A673 (cell line): ENCODE results near the gene FAU. TPM values are rescaled to one million over a fixed set of nuclear protein-coding genes. Genes with fewer than 3 reads are reported as not detected.

Source experiments
- BruUV-seq: library from RNA; stranded (reverse); fragments of 400-500 nt; replicated peaks from 2 replicates; lab custom pipeline; 2021; lab: Mats Ljungman, UMichigan
- CTCF ChIA-PET: fragments of 300-600 bp; sonication (Branson Sonifier 250); formaldehyde crosslinking; loops from one replicate; lab custom pipeline; 2022; ENCODE audit warnings: antibody characterized with exemption; lab: Charles Lee
- POLR2A ChIA-PET: fragments of 300-600 bp; sonication (Branson Sonifier 250); formaldehyde crosslinking; loops from one replicate; lab custom pipeline; 2022; ENCODE audit warnings: antibody characterized with exemption; ENCODE audit not compliant: low non-redundant PET; lab: Charles Lee
- DNase-seq: peaks from one replicate; pipeline ENCODE4 v3.0.0-alpha.2; 2015; ENCODE audit warnings: low spot score
- H3K27ac ChIP-seq: fragments of 200-600 bp; sonication (generic); 2 replicates; pipeline ENCODE4 v1.5.1; 2016; ENCODE audit warnings: mixed run types, low read depth, mild to moderate bottlenecking, mixed read lengths, antibody characterized with exemption, low read length; ENCODE audit not compliant: poor library complexity, severe bottlenecking
- H3K27me3 ChIP-seq: fragments of 200-600 bp; sonication (generic); replicated peaks from 2 replicates; pipeline ENCODE4 v1.6.1; 2017; ENCODE audit warnings: mixed run types, low read depth, mild to moderate bottlenecking, mixed read lengths, antibody characterized with exemption, low read length; ENCODE audit not compliant: insufficient read depth, poor library complexity
- H3K36me3 ChIP-seq: fragments of 200-600 bp; sonication (generic); 2 replicates; pipeline ENCODE4 v1.6.1; 2016; ENCODE audit warnings: mixed run types, mild to moderate bottlenecking, mixed read lengths, antibody characterized with exemption, low read length; ENCODE audit not compliant: insufficient read depth, poor library complexity, severe bottlenecking
- H3K4me1 ChIP-seq: fragments of 200-600 bp; sonication (generic); 2 replicates; pipeline ENCODE4 v1.6.1; 2017; ENCODE audit warnings: mixed run types, mild to moderate bottlenecking, mixed read lengths, antibody characterized with exemption, low read length; ENCODE audit not compliant: insufficient read depth, poor library complexity, severe bottlenecking
- H3K4me3 ChIP-seq: fragments of 200-600 bp; sonication (generic); 2 replicates; pipeline ENCODE4 v1.5.1; 2016; ENCODE audit warnings: low read depth, mixed run types, mild to moderate bottlenecking, mixed read lengths, low read length; ENCODE audit not compliant: poor library complexity, severe bottlenecking
- H3K9me3 ChIP-seq: fragments of 200-600 bp; sonication (generic); 2 replicates; pipeline ENCODE4 v1.6.1; 2016; ENCODE audit warnings: mixed run types, low read depth, mild to moderate bottlenecking, mixed read lengths, antibody characterized with exemption, low read length; ENCODE audit not compliant: poor library complexity, severe bottlenecking
- CTCF ChIP-seq: fragments of 300-800, 200-600 bp; sonication (generic); conservative IDR thresholded peaks from 2 replicates; pipeline ENCODE4 v1.5.1; 2017; ENCODE audit warnings: low read depth, mild to moderate bottlenecking, antibody characterized with exemption, low read length, moderate library complexity, mixed read lengths
- EZH2 ChIP-seq: fragments of 200-600 bp; sonication (generic); IDR thresholded peaks from 2 replicates; pipeline ENCODE4 v1.6.1; 2017; ENCODE audit warnings: borderline replicate concordance, low read depth, mild to moderate bottlenecking, mixed read lengths, antibody characterized with exemption, low read length; ENCODE audit not compliant: poor library complexity, severe bottlenecking
- intact Hi-C: fragments of 100-400 bp; cut with micrococcal nuclease; formaldehyde crosslinking; loops from one replicate; pipeline ENCODE4 v1.10.0; 2022; ENCODE audit not compliant: unreplicated experiment
- total RNA-seq: library from RNA; stranded (reverse); gene quantifications from 2 replicates; pipeline ENCODE4 v1.2.3, GENCODE V29; 2021

FAU gene
- total RNA-seq, 1 experiment from 2014 or later = 956 TPM

GRCh38 chr11:65124480-65125196 is 2.7 kb upstream of the FAU start:
- H3K36me3 ChIP-seq = peaks cover 65% of the 10 kb centered on the region
- intact Hi-C loops = no loop called here
- TF ChIP-seq EZH2 (no peak), CTCF (no peak)
- no peak for DNase-seq
- H3K27ac ChIP-seq = no peak overlapping the region
- no peak overlapping the region for H3K4me3 ChIP-seq
- BruUV-seq = TSS peak; percentile 4
- H3K9me3 ChIP-seq = no peaks in the 10 kb centered on the region
- ChIA-PET POLR2A (no interaction called here), CTCF (no interaction called here)
- no peaks in the 10 kb centered on the region for H3K27me3 ChIP-seq
- peaks cover 10% of the 10 kb centered on the region for H3K4me1 ChIP-seq

- Histone ChIP-seq H3K27ac (peak overlapping the region; percentile 83), H3K27me3 (no peaks in the 10 kb centered on the region), H3K4me3 (peak overlapping the region; percentile 89), H3K4me1 (peaks cover 13% of the 10 kb centered on the region), H3K36me3 (peaks cover 55% of the 10 kb centered on the region), H3K9me3 (no peaks in the 10 kb centered on the region)
- no peak for DNase-seq
- intact Hi-C loops = no loop called here
- ChIA-PET POLR2A (interaction anchor here (0.9 to 1.1 kb wide), 2 partner anchors 13 to 804 kb away, joined by 3 to 6 read pairs; partner anchors contain the start of genes PRDX5 and TRMT112), CTCF (interaction anchor here (0.6 to 1.4 kb wide), 5 partner anchors 9 to 277 kb away, joined by 3 to 11 read pairs (median 3); partner anchors contain the start of genes CDC42BPG and TM7SF2)
- BruUV-seq = no TSS peak
- TF ChIP-seq EZH2 (no peak), CTCF (no peak)
Observed at GRCh38 chr11:65121447-65121864, 478 bp downstream of the FAU start.

GRCh38 chr11:65120831-65121230 is 1.1 kb downstream of the FAU start:
- Histone ChIP-seq H3K27ac (peak overlapping the region; percentile 83), H3K4me3 (peak overlapping the region; percentile 89), H3K4me1 (peaks cover 19% of the 10 kb centered on the region), H3K36me3 (peaks cover 55% of the 10 kb centered on the region), H3K9me3 (no peaks in the 10 kb centered on the region), H3K27me3 (no peaks in the 10 kb centered on the region)
- CTCF ChIA-PET = no interaction called here
- TF ChIP-seq EZH2 = no peak
- TF ChIP-seq CTCF = no peak
- POLR2A ChIA-PET = no interaction called here
- intact Hi-C loops = no loop called here
- no TSS peak for BruUV-seq
- DNase-seq = no peak
